Lung (tissue), 12 donors: ENCODE measurements around the gene GOLGA8H. TPM values are rescaled to one million over a fixed set of nuclear protein-coding genes. Genes with fewer than 3 reads are reported as not detected.
"Not testable (repeated sequence)": the region's sequence is repeated elsewhere in the genome, so short reads cannot be mapped to it uniquely, and the experiment has no call there.

ENCODE experiments used
- ATAC-seq: fragments of 200-7000 bp; cut with Tn5 transposase; one replicate; pipeline ENCODE4 v1.9.1; 2020; ENCODE audit warnings: moderate number of reproducible peaks; ENCODE audit not compliant: insufficient read depth, low FRiP score
- DNase-seq, 3 donors: peaks; one replicate each; pipeline ENCODE4 v3.0.0-alpha.2; 2013 to 2017
- H3K27ac ChIP-seq, 2 donors: one replicate each; pipeline ENCODE4 v1.5.1; 2013; ENCODE audit warnings: mild to moderate bottlenecking in 2 of 2, moderate library complexity in 2 of 2, control low read depth in 1 of 2, inconsistent platforms in 1 of 2, low read depth in 1 of 2, low read length in 1 of 2
- H3K27me3 ChIP-seq, 3 donors: one replicate each; pipeline ENCODE4 v1.5.1; 2013; ENCODE audit warnings: low read length in 2 of 3; ENCODE audit not compliant: control insufficient read depth in 3 of 3, insufficient read depth in 3 of 3
- H3K36me3 ChIP-seq, 4 donors: one replicate each; pipeline ENCODE4 v1.5.1; 2013; ENCODE audit warnings: low read length in 4 of 4, mild to moderate bottlenecking in 1 of 4, moderate library complexity in 1 of 4; ENCODE audit not compliant: control insufficient read depth in 4 of 4, insufficient read depth in 4 of 4
- H3K4me1 ChIP-seq, 5 donors: one replicate each; pipeline ENCODE4 v1.5.1; 2013; ENCODE audit warnings: low read length in 5 of 5, mild to moderate bottlenecking in 2 of 5, moderate library complexity in 1 of 5; ENCODE audit not compliant: control insufficient read depth in 5 of 5, insufficient read depth in 5 of 5
- H3K4me3 ChIP-seq: one replicate; pipeline ENCODE4 v1.5.1; 2013; ENCODE audit warnings: mild to moderate bottlenecking, control low read depth, moderate library complexity
- H3K9ac ChIP-seq, 2 donors: one replicate each; pipeline ENCODE4 v1.5.1; 2013; ENCODE audit warnings: low read length in 2 of 2, control low read depth in 1 of 2; ENCODE audit not compliant: insufficient read depth in 1 of 2
- H3K9me3 ChIP-seq, 4 donors: one replicate each; pipeline ENCODE4 v1.5.1; 2013; ENCODE audit warnings: low read length in 3 of 4, mild to moderate bottlenecking in 1 of 4, moderate library complexity in 1 of 4; ENCODE audit not compliant: control insufficient read depth in 4 of 4, insufficient read depth in 3 of 4
- CTCF ChIP-seq: IDR thresholded peaks from 2 replicates; pipeline ENCODE4 v1.5.1; 2012; ENCODE audit warnings: mild to moderate bottlenecking; ENCODE audit errors: control extremely low read depth, extremely low read depth
- WGBS, 2 donors: extraction: QIAGEN DNeasy Blood & Tissue Kit; methylation state at CpG; one replicate each; pipeline ENCODE4 v1.1.7; 2013; 5-methylcytosine and 5-hydroxymethylcytosine counted together
- polyA plus RNA-seq, 2 donors: library from polyadenylated mRNA; stranded (reverse); fragments of 200-250 nt; gene quantifications; one replicate each; pipeline ENCODE4 v1.2.1, GENCODE V29; 2013
- total RNA-seq, 2 donors: library from RNA; depleted of rRNA in 1 of 2; stranded (reverse); fragments of >200 nt in 1 of 2; gene quantifications; one replicate each; pipeline ENCODE4 v1.2.1, GENCODE V29; 2014 to 2021
- donor health status: control.
- donor health status: control.
- donor health status: Bipolar disorder and iron deficiency.
- donor health status: healthy.
- donor health status: DM: yes; HTN: yes; CAD: no.

The GOLGA8H gene
- total and polyA plus RNA-seq, 4 donors: 0.39 to 1.6 (median 1.0) TPM

- not testable (repeated sequence) for H3K36me3 ChIP-seq, H3K4me1 ChIP-seq, H3K9me3 ChIP-seq, H3K4me3 ChIP-seq, H3K9ac ChIP-seq, H3K27me3 ChIP-seq, ATAC-seq, H3K27ac ChIP-seq
- 9 to 14% methylated on average over 1 to 2 of the region's 3 CpGs for WGBS, 2 donors
- DNase-seq: peak in 2 of 3 donors; percentile 18 to 34
Observed at GRCh38 chr15:30621342-30621741, 17.5 kb downstream of the GOLGA8H start.

GRCh38 chr15:30625436-30626193 lies 21.8 kb downstream of the GOLGA8H start, which contains the start of gene ARHGAP11B:
TSS of gene ARHGAP11B (plus strand) at chr15:30626128.
- H3K36me3 ChIP-seq, H3K4me1 ChIP-seq, H3K9me3 ChIP-seq, H3K27me3 ChIP-seq: not testable (repeated sequence)
- peak within 1 kb of the TSS; percentile 55 to 93 for H3K9ac ChIP-seq
- peak; percentile 95 to 100 (median 99) for DNase-seq
- peak within 1 kb of the TSS; percentile 68 to 92 for H3K27ac ChIP-seq
- H3K4me3 ChIP-seq: peak within 1 kb of the TSS; percentile 77
- ATAC-seq: peak; percentile 98
- WGBS, 2 donors: 0% methylated on average over 35 of the region's 35 CpGs

- not testable (repeated sequence) for H3K27ac ChIP-seq, H3K27me3 ChIP-seq, H3K4me1 ChIP-seq, H3K36me3 ChIP-seq, ATAC-seq, H3K9me3 ChIP-seq
- peak in 2 of 3 donors; percentile 14 to 52 for DNase-seq
- peak overlapping the region; percentile 77 for H3K4me3 ChIP-seq
- 0 to 1% methylated on average over 12 of the region's 22 CpGs for WGBS, 2 donors
- H3K9ac ChIP-seq: peak overlapping the region; percentile 55 to 88
Observed at GRCh38 chr15:30626194-30626565, 22.4 kb downstream of the GOLGA8H start.

- not testable (repeated sequence) for H3K36me3 ChIP-seq, H3K27me3 ChIP-seq, H3K4me1 ChIP-seq, H3K27ac ChIP-seq, H3K4me3 ChIP-seq, ATAC-seq, H3K9me3 ChIP-seq
- H3K9ac ChIP-seq: peak overlapping the region; percentile 55 to 88
- peak in 1 of 3 donors; percentile 11 for DNase-seq
- WGBS, 2 donors: 0 to 2% methylated on average over 8 to 15 of the region's 20 CpGs
Observed at GRCh38 chr15:30626632-30627031, 22.8 kb downstream of the GOLGA8H start.

- Histone ChIP-seq H3K27me3 (no peaks in the 10 kb centered on the region), H3K9me3 (no peaks in the 10 kb centered on the region), H3K4me1 (no peaks in the 10 kb centered on the region), H3K27ac (no peak overlapping the region), H3K36me3 (peaks cover 0 to 2% (median 0%) of the 10 kb centered on the region in 4 donors), H3K9ac (no peak overlapping the region), H3K4me3 (no peak overlapping the region)
- ATAC-seq (no peak), DNase-seq (no peak)
- TF ChIP-seq CTCF: no peak
- WGBS, 2 donors: 61 to 76% methylated on average over 5 of the region's 5 CpGs
Observed at GRCh38 chr15:30650012-30650929, 46.4 kb downstream of the GOLGA8H start.

- ATAC-seq, H3K36me3 ChIP-seq, H3K9ac ChIP-seq, H3K4me1 ChIP-seq, H3K27ac ChIP-seq, H3K4me3 ChIP-seq, H3K9me3 ChIP-seq, H3K27me3 ChIP-seq: not testable (repeated sequence)
- WGBS, 2 donors: 81 to 86% methylated on average over 1 of the region's 1 CpG
- peak in 2 of 3 donors; percentile 39 to 43 for DNase-seq
Observed at GRCh38 chr15:30661154-30661553, 57.3 kb downstream of the GOLGA8H start.
